Measurements from ENCODE around the gene LMF2. TPM values are rescaled to one million over a fixed set of nuclear protein-coding genes. Genes with fewer than 3 reads are reported as not detected.

The LMF2 gene
- total and polyA plus RNA-seq, 2 of the 8 experiments (the other 6 are each of a cell fraction or from before 2014, with no cell fraction given) = 34.3 to 62.9 TPM

DNA sequence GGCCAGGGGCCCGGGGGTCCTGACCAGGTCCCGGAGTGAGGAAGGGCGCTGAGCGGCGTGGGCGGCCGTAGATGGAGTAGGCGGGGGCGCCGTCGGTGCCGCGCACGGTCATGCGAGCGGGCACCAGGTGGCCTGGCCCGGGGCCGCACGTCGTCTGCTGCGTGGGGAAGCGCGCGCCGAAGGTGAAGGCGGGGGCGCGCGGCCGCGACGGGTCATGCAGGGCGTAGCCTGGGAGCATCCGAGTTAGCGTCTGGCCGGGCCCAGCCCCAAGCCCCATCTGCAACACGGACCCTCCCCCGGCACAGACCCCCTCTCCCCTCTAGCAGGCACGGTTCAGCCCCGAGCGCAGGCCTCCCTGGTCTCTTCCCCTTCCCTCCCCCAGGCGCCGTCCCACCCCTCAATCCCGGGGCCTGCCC lies 24.1 kb upstream of the LMF2 start:
- Histone ChIP-seq H3K23ac (ENCODE audit: insufficient read length) (no peak overlapping the region), H2BK12ac (ENCODE audit: low read depth, low read length) (no peak overlapping the region), H3K4me1 (replicated peaks in 1 of 4; ENCODE audit: control insufficient read depth in 3 of 4, insufficient read depth in 4 of 4, low read length in 3 of 4) (peaks cover 0 to 24% (median 9%) of the 10 kb centered on the region in 4 experiments; a peak in 5 of 7 replicates), H3K4ac (replicated peaks; ENCODE audit: insufficient read length, low read depth, low read length) (no peak overlapping the region), H4K20me1 (replicated peaks in 1 of 2; ENCODE audit: control insufficient read depth in 1 of 2, insufficient read depth in 2 of 2, low read length in 2 of 2) (peaks cover 5 to 16% of the 10 kb centered on the region in 2 experiments), H2BK20ac (ENCODE audit: low read length) (no peak overlapping the region), H3K9me3 (ENCODE audit: insufficient read depth in 2 of 2, low read depth in 1 of 2, low read length in 1 of 2) (no peaks in the 10 kb centered on the region), H2AK5ac (ENCODE audit: low read depth, low read length) (no peak overlapping the region), H3K4me2 (ENCODE audit: insufficient read depth in 1 of 2, low read depth in 2 of 2, low read length in 2 of 2) (peak overlapping the region; percentile 51 to 92), H2BK5ac (ENCODE audit: low read depth, low read length) (no peak overlapping the region), H3K4me3 (ENCODE audit: extremely low read depth in 1 of 4, insufficient read depth in 2 of 4, low read depth in 3 of 4, low read length in 4 of 4) (peak overlapping the region; percentile 27 to 68 (median 48)), H3K18ac (ENCODE audit: extremely low read depth, low read length) (no peak overlapping the region), H4K91ac (replicated peaks; ENCODE audit: insufficient read length, low read length) (no peak overlapping the region), H3K79me2 (ENCODE audit: control insufficient read depth in 1 of 2, insufficient read depth in 2 of 2, low read length in 2 of 2) (no peaks in the 10 kb centered on the region), H3K9ac (replicated peaks in 1 of 4; ENCODE audit: extremely low read depth in 1 of 4, low read depth in 3 of 4, low read length in 3 of 4) (no peak overlapping the region), H4K5ac (ENCODE audit: insufficient read length, low read depth, low read length) (no peak overlapping the region), H2BK120ac (replicated peaks; ENCODE audit: low read depth, low read length) (no peak overlapping the region), H2AFZ (ENCODE audit: low read length) (no peak overlapping the region), H2BK15ac (ENCODE audit: low read length) (no peak overlapping the region), H3K27ac (ENCODE audit: low read depth, low read length) (no peak overlapping the region), H3K27me3 (replicated peaks in 1 of 4; ENCODE audit: control insufficient read depth in 3 of 4, extremely low read depth in 1 of 4, insufficient read depth in 3 of 4, low read length in 3 of 4) (peaks cover 43 to 69% (median 60%) of the 10 kb centered on the region in 4 experiments), H3K23me2 (ENCODE audit: low read depth, low read length) (peaks cover 21% of the 10 kb centered on the region; the same call in 1 of the 2 replicates), H3K36me3 (ENCODE audit: control insufficient read depth in 2 of 4, insufficient read depth in 4 of 4, low read length in 3 of 4) (no peaks in the 10 kb centered on the region), H3K56ac (replicated peaks; ENCODE audit: insufficient read length, low read depth, low read length) (no peak overlapping the region), H3K79me1 (ENCODE audit: low read depth, low read length) (no peaks in the 10 kb centered on the region), H3K14ac (ENCODE audit: insufficient read length) (no peak overlapping the region), H4K8ac (ENCODE audit: extremely low read depth, insufficient read depth, low read length) (peak overlapping the region; percentile 68; the same call in 1 of the 2 replicates)
- 12% methylated on average over 22 of the region's 44 CpGs; no CpG with 5 or more reads in 1 of the 2 experiments for WGBS, 2 experiments (ENCODE audit: extremely low coverage in 1 of 2, insufficient coverage in 1 of 2, insufficient read length in 1 of 2, insufficient replicate concordance in 2 of 2, low coverage in 1 of 2, low lambda C conversion rate in 2 of 2, missing lambda C conversion rate in 1 of 2)
- TF ChIP-seq EZH2 (IDR thresholded peaks at IDR 0.05; ENCODE audit: low read depth, low read length, severe bottlenecking) (peak; percentile 70), RAD21 (IDR thresholded peaks at IDR 0.05 in 1 of 2, conservative IDR thresholded peaks at IDR 0.05 in 1 of 2; ENCODE audit: low read depth in 2 of 2, low read length in 2 of 2) (no peak), SUZ12 (IDR thresholded peaks at IDR 0.05; ENCODE audit: low read length) (peak; percentile 65; the same call in 1 of the 2 replicates), RXRA (IDR thresholded peaks at IDR 0.05; ENCODE audit: insufficient read depth, low read depth, low read length) (no peak), RNF2 (IDR thresholded peaks at IDR 0.05; ENCODE audit: borderline replicate concordance, low read depth, low read length, missing control alignments, poor library complexity, severe bottlenecking) (peak; percentile 29), KDM4A (IDR thresholded peaks at IDR 0.05; ENCODE audit: low read depth, low read length, severe bottlenecking) (peak; percentile 22)
- POLR2A ChIA-PET (ENCODE audit: partially characterized antibody) = interaction anchor here (0.7 kb wide), 1 partner anchor 20 kb away, joined by 3 read pairs; no protein-coding TSS in a partner anchor
- CTCF ChIA-PET (ENCODE audit: partially characterized antibody) = interaction anchor here (1.0 kb wide), 2 partner anchors 32 to 156 kb away, joined by 3 read pairs; partner anchors contain the start of gene SYCE3
- FAIRE-seq (no peak), DNase-seq (ENCODE audit: low read depth in 1 of 2, low spot score in 2 of 2) (no peak)

Data from H1 (cell line).